Neural progenitor cell (in vitro differentiated cells): ENCODE data around the gene BLOC1S1.

Experiments
- CTCF ChIP-seq: fragments of 200-600 bp; sonication (generic); IDR thresholded peaks from 2 replicates; pipeline ENCODE4 v1.5.1; 2017; ENCODE audit warnings: antibody characterized with exemption, mild to moderate bottlenecking
- EZH2phosphoT487 ChIP-seq: fragments of 200-600 bp; sonication (generic); IDR thresholded peaks from 2 replicates; pipeline ENCODE4 v1.6.1; 2017; ENCODE audit warnings: antibody characterized with exemption

GRCh38 chr12:55718624-55719275, 2.9 kb downstream of the BLOC1S1 start:
- no peak for TF ChIP-seq CTCF
- no peak for TF ChIP-seq EZH2phosphoT487
